GM21619 (cell line): ENCODE measurements around the gene SMG5.

ENCODE experiments used
- ATAC-seq: cut with Tn5 transposase; IDR thresholded peaks from one replicate; pipeline ENCODE4 v1.9.1; 2021; ENCODE audit not compliant: unreplicated experiment

SMG5 gene

GRCh38 chr1:156281281-156281680 is 1.3 kb downstream of the SMG5 start:
- ATAC-seq: peak; percentile 39

- no peak for ATAC-seq
These were observed 2.8 kb downstream of the SMG5 start for GRCh38 chr1:156279837-156280236.

DNA sequence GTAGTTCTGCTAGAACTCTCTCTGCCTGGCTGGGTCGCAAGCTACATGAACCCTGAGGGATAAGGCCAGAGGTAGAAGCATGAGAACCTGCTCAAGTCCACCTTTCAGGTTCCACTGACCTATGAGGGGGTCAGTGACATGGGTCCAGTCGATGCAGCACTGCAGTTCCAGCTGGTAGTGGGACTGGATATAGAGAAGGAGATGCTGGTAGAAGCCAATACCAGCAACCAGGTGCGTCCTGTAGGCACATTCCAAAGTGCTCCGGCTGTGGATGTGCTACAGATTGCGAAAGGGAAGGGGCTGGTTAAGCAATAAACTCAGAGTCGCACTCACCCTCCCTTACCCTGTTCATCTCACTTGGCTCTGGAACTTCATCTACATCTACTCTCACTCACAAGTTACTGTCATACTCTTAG is 5.7 kb downstream of the SMG5 start:
- no peak for ATAC-seq

DNA sequence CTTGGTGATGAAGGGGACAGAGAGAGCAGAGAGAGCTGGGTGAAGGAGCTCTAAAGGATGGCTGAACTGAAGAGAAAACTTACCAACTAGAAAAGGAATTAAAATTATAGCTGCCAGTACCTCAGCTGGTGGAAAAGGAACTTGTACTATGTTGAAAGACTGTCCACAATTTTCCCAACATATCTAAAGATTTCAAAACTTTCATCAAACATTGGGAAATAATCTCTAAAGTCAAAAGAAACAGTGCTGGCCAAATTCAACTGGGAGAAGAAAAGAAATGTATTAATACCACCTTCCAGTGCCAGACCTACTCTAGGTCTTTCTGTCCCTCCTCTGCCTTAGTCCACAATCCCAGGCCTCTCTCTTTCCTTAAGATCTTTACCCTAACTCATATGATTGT is 6.1 kb downstream of the SMG5 start:
- no peak for ATAC-seq

GRCh38 chr1:156270314-156270713 is 12.3 kb downstream of the SMG5 start:
- no peak for ATAC-seq

DNA sequence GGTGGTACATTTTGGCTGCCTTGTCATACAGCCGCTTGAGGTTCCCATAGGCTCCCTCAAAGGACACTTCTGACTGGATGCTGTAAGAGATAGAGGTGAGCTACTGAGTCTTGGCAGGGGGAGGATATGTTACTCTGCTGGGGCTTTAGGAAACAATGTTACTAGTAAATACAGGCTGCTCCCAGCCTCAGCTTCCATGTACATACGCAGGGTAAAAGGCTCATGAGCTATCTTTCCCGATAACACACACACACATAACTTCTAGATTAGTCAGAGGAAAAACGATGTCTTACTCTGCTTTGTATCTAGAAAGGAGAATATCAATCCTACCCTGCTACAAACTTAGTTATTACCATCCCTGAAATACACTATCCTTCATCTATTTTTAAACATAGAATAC is 14.3 kb downstream of the SMG5 start:
- ATAC-seq: no peak

DNA sequence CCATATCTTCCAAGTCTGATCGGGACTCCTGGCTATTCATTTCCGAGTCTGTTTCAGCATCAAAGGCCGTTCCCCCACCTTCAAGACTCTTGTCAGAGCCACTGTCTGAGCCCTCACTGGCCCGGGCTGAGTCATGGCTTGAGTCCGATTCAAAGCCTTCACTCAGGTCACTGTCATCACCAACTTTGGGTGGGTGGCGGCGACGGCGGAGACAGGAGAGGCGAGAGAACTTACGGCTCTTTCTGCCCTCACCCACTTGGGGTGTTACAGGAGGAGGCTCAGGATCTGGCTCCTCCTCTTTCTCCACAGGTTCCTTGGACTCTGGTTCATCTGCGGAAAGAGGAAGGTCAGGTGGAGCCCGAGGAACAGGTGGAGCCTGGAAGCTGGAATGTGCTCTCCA is 16.6 kb downstream of the SMG5 start:
- ATAC-seq: no peak

GRCh38 chr1:156263288-156263655 is 19.4 kb downstream of the SMG5 start:
- no peak for ATAC-seq

GRCh38 chr1:156262461-156263287 is 20.0 kb downstream of the SMG5 start:
- ATAC-seq: no peak

- ATAC-seq: no peak
These were observed 21.7 kb downstream of the SMG5 start for GRCh38 chr1:156260896-156261295.

GRCh38 chr1:156259805-156260204 is 22.8 kb downstream of the SMG5 start:
- no peak for ATAC-seq

DNA sequence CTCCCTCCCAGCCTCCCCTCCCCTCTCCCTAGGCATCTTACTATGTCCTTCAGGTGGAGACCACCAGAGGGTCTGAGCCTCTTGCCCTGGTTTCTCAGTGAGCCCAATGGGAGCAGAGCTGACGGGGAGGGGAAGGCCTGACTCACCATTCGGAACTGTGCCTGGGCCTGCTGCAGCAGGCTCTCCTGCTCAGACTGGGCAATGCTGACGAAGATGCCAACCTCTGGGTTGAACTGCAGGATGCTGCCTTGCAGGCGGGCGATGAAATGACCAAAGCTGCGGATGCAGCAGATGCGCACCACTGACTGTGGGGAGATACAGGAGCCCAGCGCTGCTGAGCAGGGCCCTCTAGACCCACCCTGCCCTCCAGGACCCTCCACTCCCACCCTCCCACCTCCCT is 23.8 kb downstream of the SMG5 start:
- ATAC-seq: no peak

GRCh38 chr1:156257711-156258110 is 24.9 kb downstream of the SMG5 start:
- no peak for ATAC-seq

GRCh38 chr1:156253634-156254033 is 29.0 kb downstream of the SMG5 start:
- ATAC-seq: no peak

DNA sequence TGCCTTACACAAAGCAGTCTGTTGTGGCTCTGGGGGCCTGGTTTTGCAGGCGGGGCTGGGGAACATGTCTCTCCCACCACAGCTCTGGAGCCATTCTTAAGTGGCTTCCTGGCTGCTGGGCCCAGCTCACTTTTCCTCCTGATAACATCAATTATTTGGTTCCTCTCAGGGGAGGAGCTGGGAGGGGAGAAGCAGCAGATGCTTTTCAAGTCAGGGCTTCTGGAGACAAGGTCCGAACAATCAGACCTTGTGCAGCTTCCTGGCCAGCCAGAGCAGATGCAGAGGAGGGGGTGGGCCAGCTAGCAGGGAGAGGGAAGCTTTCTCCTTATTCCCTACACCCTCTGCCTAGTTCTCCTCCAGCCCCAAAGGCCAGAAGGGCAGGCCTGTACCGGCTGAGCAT is 31.1 kb downstream of the SMG5 start:
- ATAC-seq: no peak

GRCh38 chr1:156249593-156249992 is 33.0 kb downstream of the SMG5 start:
- ATAC-seq: no peak

- ATAC-seq: no peak
These were observed 34.3 kb downstream of the SMG5 start for GRCh38 chr1:156248323-156248683.

DNA sequence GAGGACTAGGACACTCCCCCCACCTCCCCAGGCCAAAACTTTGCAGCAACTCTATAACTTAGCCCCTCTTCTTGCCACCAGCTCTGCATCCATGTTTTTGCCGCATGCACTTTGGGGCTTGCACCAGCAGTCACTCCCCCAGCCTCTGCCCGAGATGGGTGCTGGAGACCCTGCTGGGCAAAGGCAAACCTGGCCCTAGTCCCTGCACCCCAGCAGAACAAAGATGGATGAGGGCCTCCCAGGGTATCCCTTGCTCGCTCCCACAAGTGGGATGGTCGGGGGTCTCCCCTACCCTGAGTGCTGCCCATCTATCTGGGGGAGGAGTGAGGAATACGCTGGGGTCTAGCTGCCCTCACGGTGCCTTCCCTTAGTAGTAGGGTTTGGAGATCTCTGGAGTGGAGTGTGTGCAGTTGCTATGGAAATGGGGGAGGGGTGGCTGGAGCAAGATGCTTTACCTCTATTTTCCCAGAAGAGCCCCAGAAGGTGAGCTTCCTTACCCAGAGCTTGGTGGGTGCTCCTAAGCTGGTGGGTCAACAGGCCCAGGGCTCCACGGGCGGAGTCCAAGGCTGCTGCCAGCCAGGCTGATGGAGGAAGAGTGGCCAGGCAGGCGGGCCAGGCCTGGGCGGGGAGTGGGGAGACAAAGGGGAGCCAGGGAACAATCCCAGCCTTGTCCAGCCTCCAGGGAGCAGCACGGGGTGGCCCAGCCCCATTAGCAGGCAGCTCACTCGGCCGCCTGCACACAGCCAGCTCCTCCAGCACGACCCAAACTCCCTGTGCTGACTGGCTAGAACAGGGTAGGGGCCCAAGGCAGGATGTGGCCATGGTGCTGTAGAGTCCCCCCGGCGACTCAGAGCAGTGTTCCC is 34.9 kb downstream of the SMG5 start, which contains the start of gene PAQR6:
PAQR6 (minus strand) TSS at position 597 of the 863 bp plus-strand sequence. CDS start 1,325 bp downstream, outside the sequence.
- ATAC-seq: no peak

GRCh38 chr1:156246781-156247459 is 35.7 kb downstream of the SMG5 start:
- no peak for ATAC-seq

- ATAC-seq: no peak
These were observed 36.3 kb downstream of the SMG5 start for GRCh38 chr1:156246241-156246780.
